Stomach (tissue), 9 donors: ENCODE data around the gene CELA3A. TPM values are rescaled to one million over a fixed set of nuclear protein-coding genes. Genes with fewer than 3 reads are reported as not detected.
A peak's percentile ranks its signal among the peaks of the same experiment; 100 is the strongest.

Experiments
- DNase-seq, 2 donors: peaks; one replicate each; pipeline versions ENCODE4 v3.0.0 to v3.0.0-alpha.2; 2013 to 2019
- H3K27ac ChIP-seq, 5 donors: fragments of 200-600 bp in 4 of 5; sonication (generic) in 4 of 5; one replicate each; pipeline ENCODE4 v1.5.1; 2013 to 2019; ENCODE audit warnings: mild to moderate bottlenecking in 1 of 5, moderate library complexity in 1 of 5
- H3K27me3 ChIP-seq, 3 donors: fragments of 200-600 bp; sonication (generic); one replicate each; pipeline ENCODE4 v1.5.1; 2017 to 2019; ENCODE audit warnings: mixed run types in 1 of 3
- H3K36me3 ChIP-seq, 4 donors: fragments of 200-600 bp; sonication (generic); 1 replicate in 3 of 4; 2 replicates in 1 of 4; pipeline ENCODE4 v1.5.1; 2016 to 2019
- H3K4me1 ChIP-seq, 4 donors: fragments of 200-600 bp; sonication (generic); one replicate each; pipeline ENCODE4 v1.5.1; 2016 to 2019
- H3K4me3 ChIP-seq, 4 donors: fragments of 200-600 bp; sonication (generic) in 3 of 4; one replicate each; pipeline ENCODE4 v1.5.1; 2016 to 2019; ENCODE audit warnings: mild to moderate bottlenecking in 1 of 4
- H3K9me3 ChIP-seq, 4 donors: fragments of 200-600 bp; sonication (generic); one replicate each; pipeline ENCODE4 v1.5.1; 2016 to 2019
- POLR2A ChIP-seq, 4 donors: fragments of 450-650 bp; IDR thresholded peaks; one replicate each; pipeline ENCODE4 v1.6.1; 2016; ENCODE audit warnings: antibody characterized with exemption in 4 of 4, control low read depth in 2 of 4, mild to moderate bottlenecking in 1 of 4, moderate library complexity in 1 of 4
- WGBS, 5 donors: extraction: QIAGEN DNeasy Blood & Tissue Kit in 3 of 5; methylation state at CpG; one replicate each; pipeline versions ENCODE4 v1.1.5 to v1.1.7; 2013 to 2018; 5-methylcytosine and 5-hydroxymethylcytosine counted together
- intact Hi-C: fragments of 100-400 bp; cut with DNase I; formaldehyde crosslinking; loops from one replicate; pipeline ENCODE4 v1.15.1; 2023; ENCODE audit warnings: low total_unique reads
- polyA plus RNA-seq, 3 donors: library from polyadenylated mRNA; stranded (reverse); fragments of 200-250 nt; gene quantifications; one replicate each; pipeline ENCODE4 v1.2.3, GENCODE V29; 2013
- small RNA-seq, 4 donors: library from RNA; depleted of rRNA; stranded (forward); fragments of <200 nt; gene quantifications; one replicate each; pipeline ENCODE3, GENCODE V24; 2016
- total RNA-seq, 5 donors: library from RNA; depleted of rRNA; stranded (reverse); fragments of >200 nt; gene quantifications; one replicate each; pipeline versions ENCODE4 v1.1.0 to v1.2.3, GENCODE V29; 2014 to 2016
- TF ChIP-seq, protein P1 (sequence below), 7 experiments: fragments of 450-650 bp in 4 of 7; fragments of 200-600 bp in 3 of 7; sonication (generic) in 3 of 7; IDR thresholded peaks; one replicate each; pipeline ENCODE4 v1.5.1; 2016 to 2019; ENCODE audit warnings: antibody characterized with exemption in 7 of 7, control low read depth in 2 of 7, mild to moderate bottlenecking in 1 of 7
- donor health status: healthy with polysubstance abuse.
- donor health status: Bipolar disorder and iron deficiency.
- donor health status: healthy.

CELA3A gene
- total and polyA plus RNA-seq, 8 donors = 3.6 to 62.9 (median 17.2) TPM; not detected in 3

DNA sequence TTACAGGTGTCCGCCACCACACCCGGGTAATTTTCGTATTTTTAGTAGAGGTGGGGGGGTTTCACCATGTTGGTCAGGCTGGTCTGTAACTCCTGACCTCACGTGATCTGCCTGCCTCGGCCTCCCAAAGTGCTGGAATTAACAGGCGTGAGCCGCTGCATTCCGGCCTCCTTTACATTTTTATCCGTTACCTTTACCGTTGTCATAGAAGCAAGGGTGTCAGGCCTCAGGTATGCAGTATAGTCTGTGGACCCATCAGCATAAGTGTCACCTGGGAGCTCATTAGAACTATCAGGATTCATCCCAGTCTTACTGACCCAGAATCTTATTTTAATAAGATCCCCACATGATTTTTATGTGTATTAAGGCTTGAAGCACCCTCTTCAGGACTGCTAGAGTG is 56.4 kb downstream of the CELA3A start:
- Histone ChIP-seq H3K4me3 (no peak overlapping the region), H3K9me3 (no peaks in the 10 kb centered on the region), H3K4me1 (peaks cover 65 to 93% (median 78%) of the 10 kb centered on the region in 4 donors), H3K27ac (peak overlapping the region in 2 of 5 donors; percentile 4 to 54), H3K27me3 (no peaks in the 10 kb centered on the region), H3K36me3 (peaks cover 0 to 20% (median 18%) of the 10 kb centered on the region in 4 donors)
- 81 to 87% (median 86%) methylated on average over 10 of the region's 10 CpGs for WGBS, 5 donors
- no peak for DNase-seq
- intact Hi-C loops = no loop called here
- no peak for TF ChIP-seq POLR2A (IDR thresholded peaks at IDR 0.05)
- TF ChIP-seq, protein P1, sequence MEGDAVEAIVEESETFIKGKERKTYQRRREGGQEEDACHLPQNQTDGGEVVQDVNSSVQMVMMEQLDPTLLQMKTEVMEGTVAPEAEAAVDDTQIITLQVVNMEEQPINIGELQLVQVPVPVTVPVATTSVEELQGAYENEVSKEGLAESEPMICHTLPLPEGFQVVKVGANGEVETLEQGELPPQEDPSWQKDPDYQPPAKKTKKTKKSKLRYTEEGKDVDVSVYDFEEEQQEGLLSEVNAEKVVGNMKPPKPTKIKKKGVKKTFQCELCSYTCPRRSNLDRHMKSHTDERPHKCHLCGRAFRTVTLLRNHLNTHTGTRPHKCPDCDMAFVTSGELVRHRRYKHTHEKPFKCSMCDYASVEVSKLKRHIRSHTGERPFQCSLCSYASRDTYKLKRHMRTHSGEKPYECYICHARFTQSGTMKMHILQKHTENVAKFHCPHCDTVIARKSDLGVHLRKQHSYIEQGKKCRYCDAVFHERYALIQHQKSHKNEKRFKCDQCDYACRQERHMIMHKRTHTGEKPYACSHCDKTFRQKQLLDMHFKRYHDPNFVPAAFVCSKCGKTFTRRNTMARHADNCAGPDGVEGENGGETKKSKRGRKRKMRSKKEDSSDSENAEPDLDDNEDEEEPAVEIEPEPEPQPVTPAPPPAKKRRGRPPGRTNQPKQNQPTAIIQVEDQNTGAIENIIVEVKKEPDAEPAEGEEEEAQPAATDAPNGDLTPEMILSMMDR (IDR thresholded peaks at IDR 0.05) = no peak

Small RNA genes within 50 kb of the gene (small RNA-seq; reads per million reads assigned to genes)
- gene RN7SL186P (0 reads per million in 4 donors), gene RN7SL386P (0 reads per million in 4 donors), gene RNU6-1022P (0 reads per million in 4 donors), gene RNU6-776P (0 reads per million in 4 donors)

Other genes starting within 250 kb of the CELA3A start
- 100 to 1,000 TPM in 2 of 5 donors, 10 to 100 TPM in 3; 59.7 to 144 (median 98.6) TPM for gene USP48, start 218.5 kb upstream of the CELA3A start, total RNA-seq
- gene USP48, start 218.5 kb upstream of the CELA3A start, polyA plus RNA-seq = 10 to 100 TPM; 12.7 to 17.0 (median 13.8) TPM
- gene LDLRAD2, start 189.4 kb upstream of the CELA3A start, total RNA-seq = 1 to 10 TPM in 1 of 5 donors, under 1 TPM in 1, not detected in 3; 0.72 to 2.3 TPM
- 1 to 10 TPM in 2 of 3 donors, under 1 TPM in 1; 0.76 to 2.6 (median 1.6) TPM for gene LDLRAD2, start 189.4 kb upstream of the CELA3A start, polyA plus RNA-seq
- gene HSPG2, start 64.3 kb upstream of the CELA3A start, total RNA-seq = 100 to 1,000 TPM in 4 of 5 donors, 10 to 100 TPM in 1; 88.7 to 504 (median 186) TPM
- gene HSPG2, start 64.3 kb upstream of the CELA3A start, polyA plus RNA-seq = 10 to 100 TPM; 21.7 to 98.5 (median 62.1) TPM
- gene CELA3B, start 24.6 kb upstream of the CELA3A start, total RNA-seq = 10 to 100 TPM in 1 of 5 donors, not detected in 4; 84.3 TPM
- 10 to 100 TPM in 2 of 3 donors, 1 to 10 TPM in 1; 6.1 to 37.8 (median 18.6) TPM for gene CELA3B, start 24.6 kb upstream of the CELA3A start, polyA plus RNA-seq
- gene CDC42, start 51.1 kb downstream of the CELA3A start, total RNA-seq = 100 to 1,000 TPM in 2 of 5 donors, 10 to 100 TPM in 3; 72.4 to 425 (median 80.8) TPM
- 100 to 1,000 TPM in 2 of 3 donors, 10 to 100 TPM in 1; 91.8 to 242 (median 179) TPM for gene CDC42, start 51.1 kb downstream of the CELA3A start, polyA plus RNA-seq
- gene WNT4, start 141.4 kb downstream of the CELA3A start, total RNA-seq = 1 to 10 TPM in 2 of 5 donors, under 1 TPM in 3; 0.58 to 5.4 (median 0.89) TPM
- 1 to 10 TPM; 4.5 to 10.0 (median 9.5) TPM for gene WNT4, start 141.4 kb downstream of the CELA3A start, polyA plus RNA-seq